CD4-positive, alpha-beta T cell treated with Interleukin-15 for 1 hour (primary cell): Measurements from ENCODE around the gene ATP5PF.
"Not testable (repeated sequence)": the region's sequence is repeated elsewhere in the genome, so short reads cannot be mapped to it uniquely, and the experiment has no call there.

Source experiments
- DNase-seq: peaks from one replicate; pipeline ENCODE4 v3.0.0-alpha.2; 2020

ATP5PF gene

DNA sequence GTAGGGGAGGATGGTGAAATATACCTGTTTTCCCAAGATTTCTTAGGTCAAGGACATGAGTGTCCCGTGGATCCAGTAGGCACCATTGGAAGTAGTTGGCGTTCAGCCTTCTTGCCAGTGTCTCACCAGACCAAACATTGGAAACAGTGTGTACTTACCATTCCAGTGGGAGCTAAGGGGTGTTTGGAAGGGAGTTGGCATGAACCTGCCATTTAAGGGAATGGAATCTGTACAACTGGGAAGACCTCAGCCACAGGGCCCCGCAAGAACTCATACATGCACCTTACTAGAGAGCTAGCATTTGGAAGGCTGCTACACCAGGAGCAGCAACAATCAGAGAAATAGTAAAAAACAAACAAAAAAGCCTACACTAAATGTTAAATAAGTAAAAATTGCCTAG, 12.7 kb downstream of the ATP5PF start:
- no peak for DNase-seq

DNA sequence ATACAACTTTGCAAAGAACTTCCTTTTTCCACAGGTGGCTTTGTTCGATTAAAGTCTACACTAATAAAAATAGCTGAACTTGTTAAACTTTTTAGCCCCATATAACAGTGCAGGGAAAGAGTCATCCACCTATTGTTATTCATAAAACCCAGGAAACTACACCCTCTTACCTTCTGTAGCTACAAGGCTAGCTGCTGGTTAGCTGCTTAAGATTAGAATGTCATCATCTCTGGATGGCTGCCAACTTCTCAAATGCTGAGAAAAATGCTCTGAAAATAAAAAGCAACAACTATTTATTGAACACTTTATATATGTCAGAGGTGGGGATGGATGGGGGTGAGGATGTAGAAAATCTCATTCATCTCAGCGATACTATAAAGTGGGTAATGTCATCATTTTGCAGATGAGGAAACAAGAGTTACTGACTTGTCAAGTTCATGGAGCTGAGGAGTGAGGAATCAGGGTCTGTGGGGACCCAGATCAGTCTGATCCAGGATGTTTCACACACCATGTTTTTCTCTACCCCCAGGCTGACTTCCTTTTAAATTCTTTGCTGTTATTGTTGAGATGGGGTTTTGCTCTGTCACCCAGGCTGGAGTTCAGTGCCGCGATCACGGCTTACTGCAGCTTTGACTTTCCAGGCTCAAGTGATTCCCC, 17.1 kb downstream of the ATP5PF start:
- no peak for DNase-seq

- DNase-seq, result not testable (repeated sequence)
These were observed 20.6 kb downstream of the ATP5PF start for GRCh38 chr21:25714066-25714465.

- DNase-seq, result no peak
These were observed 24.2 kb downstream of the ATP5PF start for GRCh38 chr21:25710550-25710949.

GRCh38 chr21:25709684-25710265, 24.9 kb downstream of the ATP5PF start:
- no peak for DNase-seq

GRCh38 chr21:25708467-25709065, 26.1 kb downstream of the ATP5PF start:
- peak; percentile 39 for DNase-seq

DNA sequence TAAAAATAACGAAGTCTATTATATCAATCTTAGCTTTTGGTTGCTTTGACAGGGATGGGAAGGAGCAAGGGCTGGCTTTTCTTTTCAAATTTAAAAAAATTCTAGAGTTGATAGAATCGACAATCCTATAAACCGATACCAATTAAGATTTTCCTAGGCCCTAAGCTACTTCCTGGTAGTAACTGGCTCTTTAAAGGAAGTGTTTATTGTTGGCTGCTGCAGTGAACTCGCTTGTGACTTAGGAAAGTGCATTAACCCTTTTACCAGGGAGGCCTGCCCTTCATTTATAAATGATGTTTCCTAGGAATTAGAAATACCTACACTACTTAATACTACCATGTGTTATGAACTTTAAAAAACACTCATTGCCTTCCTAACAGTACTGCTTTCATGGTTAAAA, 33.2 kb downstream of the ATP5PF start:
- no peak for DNase-seq

DNA sequence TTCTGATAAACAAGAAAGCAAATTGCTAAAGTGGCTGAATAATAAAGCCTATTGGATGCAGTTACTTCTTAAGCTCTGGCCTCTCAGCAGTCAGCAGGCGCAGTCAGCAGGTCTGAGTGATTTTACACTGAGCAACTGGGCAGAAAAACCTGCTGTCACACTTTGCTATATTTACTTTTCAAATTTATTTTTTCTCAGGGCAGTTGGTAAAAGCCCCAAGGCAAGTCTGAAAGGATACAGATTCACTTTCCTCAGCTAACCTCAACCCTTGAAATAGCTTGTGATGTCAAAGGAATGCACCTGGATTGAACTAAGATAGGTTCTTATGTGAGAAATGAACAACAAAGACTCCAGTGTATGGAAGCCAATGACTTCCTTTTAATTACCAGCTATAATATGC, 34.0 kb downstream of the ATP5PF start:
- no peak for DNase-seq

DNA sequence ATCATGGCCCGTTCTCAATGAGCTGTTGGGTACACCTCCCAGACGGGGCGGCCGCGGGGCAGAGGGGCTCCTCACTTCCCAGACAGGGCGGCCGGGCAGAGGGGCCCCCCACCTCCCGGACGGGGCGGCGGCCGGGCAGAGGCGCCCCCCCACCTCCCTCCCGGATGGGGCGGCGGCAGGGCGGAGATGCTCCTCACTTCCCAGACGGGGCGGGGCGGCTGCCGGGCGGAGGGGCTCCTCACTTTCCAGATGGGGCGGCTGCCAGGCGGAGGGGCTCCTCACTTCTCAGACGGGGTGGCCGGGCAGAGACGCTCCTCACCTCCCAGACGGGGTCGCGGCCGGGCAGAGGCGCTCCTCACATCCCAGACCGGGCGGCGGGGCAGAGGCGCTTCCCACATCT, 39.2 kb downstream of the ATP5PF start:
- DNase-seq, result not testable (repeated sequence)

DNA sequence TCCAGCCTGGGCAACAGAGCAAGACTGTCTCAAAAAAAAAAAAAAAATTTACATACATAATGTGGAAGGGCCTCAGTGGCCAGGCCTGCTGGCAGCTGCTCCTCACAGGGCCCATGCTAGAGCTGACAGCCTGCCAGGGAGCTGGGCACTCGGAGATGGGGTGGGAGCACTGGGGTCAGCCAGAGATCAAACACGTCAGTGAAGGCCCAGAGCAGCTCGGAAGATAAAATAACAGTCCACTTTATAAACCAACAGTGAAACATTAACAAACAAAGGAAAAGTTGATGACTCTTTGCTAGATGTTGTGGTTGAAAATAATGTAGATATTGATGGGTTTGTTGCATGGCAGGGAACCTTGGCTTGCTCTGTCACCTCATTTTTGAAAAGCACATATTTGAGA, 42.7 kb downstream of the ATP5PF start:
- DNase-seq, result no peak

DNA sequence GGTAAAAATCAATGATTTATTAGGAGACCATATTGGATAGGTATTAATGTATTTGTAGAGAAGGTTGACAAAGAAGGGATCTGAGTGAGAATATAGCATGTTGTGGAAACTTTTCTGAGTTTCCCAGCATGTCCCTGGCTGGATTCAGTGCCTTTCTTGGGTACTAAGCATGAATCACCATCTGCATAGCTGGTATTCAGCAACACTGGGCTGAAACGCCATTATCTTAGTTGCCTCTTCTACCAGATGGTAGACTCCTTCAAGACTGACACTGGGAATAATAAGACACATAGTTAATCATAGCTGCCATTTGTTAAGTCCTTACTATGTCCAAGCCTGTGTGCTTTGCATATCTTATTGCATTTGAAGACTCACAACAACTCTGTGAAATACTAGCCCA, 45.5 kb downstream of the ATP5PF start:
- DNase-seq, result no peak

DNA sequence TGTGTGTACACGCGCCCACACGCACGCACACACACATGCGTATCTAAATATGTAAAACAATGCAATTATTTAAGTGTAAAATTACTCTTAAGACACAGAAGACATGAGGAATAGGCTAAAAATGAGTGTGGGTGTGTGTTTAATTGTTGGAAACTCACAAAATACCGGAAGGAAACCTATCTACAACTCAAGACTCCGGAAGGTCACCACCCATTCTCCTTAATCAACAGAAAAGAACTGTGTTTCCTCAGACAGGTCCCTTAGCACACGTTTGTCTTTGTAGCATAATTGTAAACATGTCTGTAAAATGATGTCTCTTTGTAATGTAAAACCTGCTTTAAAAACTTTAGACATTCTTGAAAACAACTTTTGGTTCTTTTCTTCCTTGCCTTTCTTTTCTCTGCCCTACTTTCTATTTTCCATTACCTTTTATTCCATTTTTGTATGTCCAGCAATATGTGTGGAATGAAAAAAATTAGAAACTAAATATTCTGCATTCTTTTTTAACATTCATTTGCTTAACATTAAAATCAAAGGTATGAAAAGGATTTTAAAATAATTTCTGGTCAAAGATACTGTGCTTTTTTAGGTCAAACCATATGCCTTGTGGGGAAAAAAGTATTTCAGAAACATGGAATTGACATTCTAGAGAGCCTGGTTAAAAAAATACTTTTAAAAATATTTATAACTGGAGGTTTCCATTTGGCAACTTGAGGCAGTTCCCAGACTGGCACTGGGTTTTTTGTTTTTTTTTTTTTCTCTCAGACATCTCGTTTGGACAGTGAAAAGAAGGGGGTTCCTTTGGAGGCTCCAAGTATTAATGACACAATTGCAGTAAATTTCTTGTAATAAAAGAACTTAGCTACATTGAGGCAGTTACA, 46.2 kb downstream of the ATP5PF start:
- no peak for DNase-seq

DNA sequence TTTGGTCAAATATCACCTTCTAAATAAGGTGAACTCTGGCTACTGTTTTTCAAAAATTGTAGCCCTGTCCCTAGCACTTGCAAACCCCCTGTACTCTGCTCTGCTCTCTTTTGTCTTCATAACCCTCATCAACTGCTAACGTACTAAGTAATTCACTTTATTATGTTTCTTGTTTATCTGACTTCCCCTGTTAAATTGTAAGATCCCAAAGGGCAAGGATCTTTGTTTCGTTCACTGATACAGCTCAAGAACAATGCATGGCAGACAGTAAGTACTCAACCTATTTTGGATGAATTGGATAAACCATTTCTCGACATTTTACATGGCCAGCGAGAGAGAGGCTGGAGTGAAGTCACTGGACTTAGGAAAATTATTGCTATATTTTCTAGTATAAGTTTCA, 46.9 kb downstream of the ATP5PF start:
- no peak for DNase-seq

GRCh38 chr21:25682382-25682781, 52.3 kb downstream of the ATP5PF start:
- no peak for DNase-seq

GRCh38 chr21:25676451-25676850, 58.3 kb downstream of the ATP5PF start:
- DNase-seq, result no peak
